22Rv1 (cell line): Measurements from ENCODE around the gene EFHC1.

ENCODE experiments used
- ZFX ChIP-seq: fragments of 450-650 bp; IDR thresholded peaks from 2 replicates; pipeline ENCODE4 v1.6.1; 2017; ENCODE audit warnings: antibody characterized with exemption, borderline replicate concordance
- TF ChIP-seq, protein P1 (sequence below): fragments of 450-650 bp; IDR thresholded peaks from 2 replicates; pipeline ENCODE4 v1.5.1; 2017; ENCODE audit warnings: mild to moderate bottlenecking

DNA sequence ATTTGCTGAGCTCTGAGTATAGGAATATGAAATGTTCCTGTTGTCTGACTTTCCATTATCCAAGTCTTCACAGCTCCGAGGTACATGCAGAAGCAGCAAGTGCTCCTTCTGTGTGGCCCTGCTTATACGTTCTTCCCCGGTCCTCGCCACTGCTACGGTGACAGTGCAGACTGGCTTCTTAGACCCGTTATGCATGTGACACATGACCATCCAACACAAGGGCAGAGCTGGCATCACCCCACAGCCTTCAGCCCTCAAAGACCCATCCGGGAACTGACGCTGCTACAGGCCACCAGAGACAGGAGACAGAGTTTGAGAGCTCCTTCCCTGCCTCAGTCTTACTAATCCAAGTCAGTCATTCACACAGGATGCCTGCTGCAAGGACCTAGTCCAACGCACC, 86.3 kb downstream of the EFHC1 start:
- TF ChIP-seq, protein P1, sequence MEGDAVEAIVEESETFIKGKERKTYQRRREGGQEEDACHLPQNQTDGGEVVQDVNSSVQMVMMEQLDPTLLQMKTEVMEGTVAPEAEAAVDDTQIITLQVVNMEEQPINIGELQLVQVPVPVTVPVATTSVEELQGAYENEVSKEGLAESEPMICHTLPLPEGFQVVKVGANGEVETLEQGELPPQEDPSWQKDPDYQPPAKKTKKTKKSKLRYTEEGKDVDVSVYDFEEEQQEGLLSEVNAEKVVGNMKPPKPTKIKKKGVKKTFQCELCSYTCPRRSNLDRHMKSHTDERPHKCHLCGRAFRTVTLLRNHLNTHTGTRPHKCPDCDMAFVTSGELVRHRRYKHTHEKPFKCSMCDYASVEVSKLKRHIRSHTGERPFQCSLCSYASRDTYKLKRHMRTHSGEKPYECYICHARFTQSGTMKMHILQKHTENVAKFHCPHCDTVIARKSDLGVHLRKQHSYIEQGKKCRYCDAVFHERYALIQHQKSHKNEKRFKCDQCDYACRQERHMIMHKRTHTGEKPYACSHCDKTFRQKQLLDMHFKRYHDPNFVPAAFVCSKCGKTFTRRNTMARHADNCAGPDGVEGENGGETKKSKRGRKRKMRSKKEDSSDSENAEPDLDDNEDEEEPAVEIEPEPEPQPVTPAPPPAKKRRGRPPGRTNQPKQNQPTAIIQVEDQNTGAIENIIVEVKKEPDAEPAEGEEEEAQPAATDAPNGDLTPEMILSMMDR = no peak
- no peak for TF ChIP-seq ZFX
